Activated T-helper 1 cell treated with anti-CD3 and anti-CD28 coated beads, Interleukin-2, amount 50 U/mL, for 16 hours (primary cell): ENCODE measurements around the gene ABHD18.
"Not testable (repeated sequence)": the region's sequence is repeated elsewhere in the genome, so short reads cannot be mapped to it uniquely, and the experiment has no call there.

Experiments used
- DNase-seq, 2 donors: peaks; one replicate each; pipeline ENCODE4 v3.0.0-alpha.2; 2020; ENCODE audit warnings: low read depth in 1 of 2, low spot score in 1 of 2

Gene ABHD18

DNA sequence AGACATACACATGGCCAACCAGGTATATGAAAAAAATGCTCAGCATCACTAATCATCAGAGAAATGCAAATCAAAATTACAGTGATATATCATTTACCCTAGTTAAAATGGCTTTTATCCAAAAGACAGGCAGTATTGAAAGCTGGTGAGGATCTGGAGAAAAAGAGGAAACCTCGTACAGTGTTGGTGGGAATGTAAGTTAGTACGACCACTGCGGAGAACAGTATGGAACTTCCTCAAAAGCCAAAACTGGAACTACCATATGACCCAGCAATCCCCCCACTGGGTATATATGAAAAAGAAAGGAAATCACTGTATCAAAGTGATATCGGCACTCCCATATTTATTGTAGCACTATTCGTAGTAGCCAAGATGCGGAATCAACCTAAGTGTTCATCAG is 23.4 kb downstream of the ABHD18 start:
- DNase-seq = no peak

DNA sequence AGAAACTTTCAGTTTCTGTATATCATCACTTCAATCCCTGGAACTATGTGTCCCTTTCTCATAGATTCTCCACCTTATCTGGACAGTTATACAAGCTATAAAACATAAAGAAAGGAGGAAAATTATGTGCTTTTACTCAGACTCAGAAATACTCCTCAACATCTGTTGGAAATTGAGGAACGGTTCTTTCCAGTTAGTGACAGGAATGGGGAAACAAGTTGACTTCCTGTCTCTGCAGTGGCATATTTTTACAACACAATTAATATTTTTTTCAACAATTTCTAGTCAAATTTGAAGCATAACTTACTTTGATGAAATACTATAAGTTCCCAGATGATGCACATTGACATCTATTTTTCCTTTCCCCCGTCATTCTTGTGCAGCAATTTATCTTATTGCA is 27.9 kb downstream of the ABHD18 start:
- DNase-seq = no peak

DNA sequence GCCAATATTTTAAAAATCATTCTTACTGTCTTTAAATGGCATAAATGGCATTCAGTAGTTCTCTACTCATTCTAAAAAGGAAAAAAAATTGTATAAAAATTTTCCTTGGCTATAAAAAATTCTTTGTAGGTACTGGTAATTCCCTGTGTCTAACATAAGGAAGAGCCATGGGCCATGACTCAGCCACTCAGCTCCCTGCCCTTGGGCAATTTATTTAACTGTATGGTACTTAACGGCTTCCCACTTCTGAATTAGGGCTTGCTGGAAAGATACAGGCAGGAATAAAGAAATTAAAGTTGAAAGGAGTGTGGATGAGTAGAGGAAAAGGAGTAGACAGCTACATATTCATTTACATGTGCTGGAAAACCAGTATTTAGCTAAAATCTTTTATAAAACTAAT is 30.6 kb downstream of the ABHD18 start:
- DNase-seq = no peak

DNA sequence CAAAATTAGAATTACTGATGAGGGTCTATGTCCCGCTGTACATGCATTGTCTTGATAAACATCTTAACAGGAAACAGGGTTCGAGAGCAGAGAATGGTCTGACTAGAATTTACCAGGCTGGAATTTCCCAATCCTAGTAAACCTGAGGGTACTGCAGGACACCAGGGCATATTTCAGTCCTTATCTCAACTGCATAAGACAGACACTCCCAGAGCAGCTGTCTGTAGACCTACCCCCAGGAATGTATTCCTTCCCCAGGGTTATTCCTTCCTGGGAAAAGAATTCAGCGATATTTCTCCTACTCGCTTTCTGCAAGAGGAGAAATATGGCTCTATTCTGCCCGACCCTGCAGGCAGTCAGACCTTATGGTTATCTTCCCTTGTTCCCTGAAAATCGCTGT is 31.3 kb downstream of the ABHD18 start:
- DNase-seq = not testable (repeated sequence)

DNA sequence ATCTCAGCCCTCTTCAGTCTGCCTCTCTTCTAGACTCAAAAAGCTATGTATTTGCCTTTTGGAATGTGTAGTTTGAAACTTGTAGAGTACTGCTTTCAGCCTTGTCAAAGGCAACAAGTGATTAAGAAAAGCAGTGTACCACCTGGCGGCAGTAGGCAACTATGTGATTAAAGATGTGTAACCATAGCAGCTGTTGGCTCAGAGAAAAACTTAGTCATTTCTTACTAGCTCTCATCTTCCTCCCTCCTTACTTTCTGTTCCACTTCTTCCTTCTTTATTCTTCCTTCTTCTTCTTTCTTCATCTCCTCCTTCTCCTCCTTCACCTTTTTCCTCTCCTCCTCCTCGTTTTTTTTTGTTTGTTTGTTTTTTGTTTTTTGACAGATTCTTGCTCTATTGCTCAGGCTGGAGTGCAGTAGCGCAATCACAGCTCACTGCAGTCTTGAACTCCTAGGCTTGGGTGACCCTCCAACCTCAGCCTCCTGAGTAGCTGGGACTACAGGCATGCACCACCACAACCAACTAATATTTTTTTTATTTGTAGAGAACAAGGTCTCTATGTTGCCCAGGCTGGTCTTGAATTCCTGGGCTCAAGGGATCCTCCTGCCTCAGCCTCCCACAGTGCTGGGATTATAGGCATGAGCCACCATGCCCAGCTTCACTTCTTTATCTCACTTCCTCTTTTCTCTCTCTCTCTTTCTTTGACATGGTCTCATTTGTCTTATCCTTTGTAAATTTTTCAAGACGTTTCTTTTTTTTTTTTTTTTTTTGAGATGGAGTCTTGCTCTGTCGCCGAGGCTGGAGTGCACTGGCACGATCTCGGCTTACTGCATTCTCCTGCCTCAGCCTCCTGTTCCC is 32.6 kb downstream of the ABHD18 start:
- DNase-seq = no peak

DNA sequence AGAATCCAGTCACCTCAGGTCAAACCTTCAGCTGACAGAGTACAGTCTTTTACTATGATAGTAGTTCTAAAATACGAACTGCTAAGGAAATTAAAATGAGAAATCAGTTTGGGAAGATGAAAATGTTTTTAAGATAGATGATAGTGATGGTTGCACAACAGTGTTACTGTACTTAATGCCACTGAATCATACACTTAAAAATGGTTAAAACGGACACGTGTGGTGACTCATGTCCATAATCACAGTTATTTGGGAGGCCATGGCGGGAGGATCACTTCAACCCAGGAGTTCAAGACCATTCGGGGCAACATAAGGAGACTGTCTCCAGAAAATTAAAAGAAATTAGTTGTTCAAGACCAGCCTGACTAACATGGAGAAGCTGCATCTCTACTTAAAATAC is 41.4 kb downstream of the ABHD18 start:
- DNase-seq = no peak

DNA sequence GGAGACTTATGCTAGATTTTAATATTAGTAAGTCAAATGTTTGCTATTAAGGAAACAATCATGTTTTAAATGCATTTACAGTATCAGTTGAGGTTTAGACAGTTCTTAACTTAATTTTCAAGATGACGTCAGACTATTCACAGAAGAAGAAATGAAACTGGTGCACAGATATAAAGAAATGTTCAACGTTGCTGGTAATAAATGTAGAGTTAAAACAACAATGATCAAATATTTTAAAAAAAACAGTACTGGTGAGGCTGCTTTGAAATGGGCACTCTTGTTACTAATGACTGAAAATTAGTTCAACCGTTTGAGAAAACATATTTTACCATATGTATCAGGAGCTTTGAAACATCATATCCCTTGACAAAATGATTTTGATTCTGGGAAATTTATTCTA is 44.2 kb downstream of the ABHD18 start:
- no peak for DNase-seq

DNA sequence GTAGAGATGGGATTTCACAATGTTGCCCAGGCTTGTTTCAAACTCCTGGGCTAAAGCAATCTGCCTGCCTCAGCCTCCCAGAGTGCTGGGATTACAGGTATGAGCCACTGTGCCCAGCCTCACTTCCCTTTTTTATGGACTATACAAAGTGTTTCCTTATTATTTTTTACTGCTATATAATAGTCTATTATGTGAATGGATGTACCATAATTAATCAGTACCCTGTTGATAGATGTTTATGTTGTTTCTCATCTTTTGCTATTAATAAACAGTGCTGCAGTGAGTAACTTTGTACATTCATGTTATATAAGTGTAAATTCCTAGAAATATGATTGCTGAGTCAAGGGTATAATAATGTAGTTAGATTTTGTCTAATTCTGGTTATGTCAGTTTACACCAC is 60.1 kb downstream of the ABHD18 start:
- no peak for DNase-seq

DNA sequence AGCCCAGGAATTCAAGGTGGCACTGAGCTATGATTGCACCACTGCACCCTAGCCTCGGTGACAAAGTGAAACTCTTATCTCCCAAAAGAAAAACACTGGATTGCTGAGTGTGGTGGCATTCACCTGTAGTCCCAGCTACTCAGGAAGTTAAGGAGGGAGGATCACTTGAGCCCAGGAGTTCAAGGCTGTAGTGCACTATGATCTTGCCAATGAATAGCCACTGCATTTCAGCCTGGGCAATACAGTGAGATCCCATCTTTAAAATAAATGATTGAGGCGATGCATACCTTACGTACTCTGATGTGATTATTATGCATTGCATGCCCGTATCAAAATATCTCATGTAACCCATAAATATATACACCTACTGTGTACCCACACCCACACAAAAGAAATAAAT is 64.7 kb downstream of the ABHD18 start:
- DNase-seq = no peak

DNA sequence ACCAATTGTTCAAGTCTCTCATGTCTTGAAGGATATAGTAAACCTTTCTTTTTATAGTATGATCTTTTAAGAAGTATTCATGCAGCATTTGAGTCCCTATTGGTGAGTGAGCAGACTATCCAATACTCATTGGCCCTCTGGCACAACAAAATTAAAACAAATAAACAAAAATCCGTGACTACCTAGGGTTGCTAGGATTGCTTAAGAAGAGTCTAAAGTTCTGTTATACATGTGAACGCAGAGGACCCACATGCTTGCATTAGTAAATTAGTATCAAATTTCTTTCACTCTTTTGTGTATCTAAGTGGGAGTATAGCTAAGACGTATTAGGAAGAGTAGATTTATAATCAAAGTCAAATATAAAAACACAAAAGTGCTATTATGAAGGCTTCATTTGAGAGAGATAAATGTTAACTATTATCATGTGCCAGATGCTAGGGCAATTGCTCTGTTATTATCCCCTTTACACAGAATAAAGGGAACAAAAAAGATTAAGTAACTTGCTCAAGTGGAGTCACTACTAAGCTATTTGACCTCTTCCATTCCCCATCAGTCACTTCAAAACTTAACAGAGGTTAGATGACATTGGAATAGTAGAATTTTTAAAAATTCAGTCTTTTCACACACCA is 66.7 kb downstream of the ABHD18 start:
- DNase-seq = no peak

DNA sequence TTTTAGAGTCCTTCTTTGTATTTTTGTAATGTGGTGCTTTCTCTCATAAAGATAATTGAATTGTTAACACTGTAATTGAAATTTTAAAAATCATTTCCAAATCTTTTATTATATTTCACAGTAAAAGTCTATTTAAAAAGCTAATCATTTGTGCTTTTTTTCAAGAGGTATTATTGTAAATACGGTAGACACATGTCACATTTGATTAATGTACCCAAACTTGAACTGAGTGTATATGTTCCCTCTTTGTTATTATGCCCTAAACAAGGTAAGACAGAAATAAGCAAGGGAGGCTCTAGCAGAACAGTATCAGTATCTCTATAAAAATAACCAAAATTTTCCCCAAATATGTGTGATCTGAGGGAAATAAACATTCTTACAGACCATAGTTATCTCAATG is 74.4 kb downstream of the ABHD18 start:
- DNase-seq = no peak

DNA sequence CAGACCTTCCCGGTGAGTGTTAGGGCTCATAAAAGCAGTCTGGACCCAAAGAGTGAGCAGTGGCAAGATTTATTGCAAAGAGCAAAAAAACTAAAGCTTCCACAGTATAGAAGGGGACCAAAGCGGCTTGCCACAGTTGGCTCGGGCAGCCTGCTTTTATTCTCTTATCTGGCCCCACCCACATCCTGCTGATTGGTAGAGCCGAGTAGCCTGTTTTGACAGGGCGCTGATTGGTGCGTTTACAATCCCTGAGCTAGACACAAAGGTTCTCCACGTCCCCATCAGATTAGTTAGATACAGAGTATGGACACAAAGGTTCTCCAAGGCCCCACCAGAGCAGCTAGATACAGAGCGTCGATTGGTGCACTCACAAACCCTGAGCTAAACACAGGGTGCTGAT is 81.8 kb downstream of the ABHD18 start:
- not testable (repeated sequence) for DNase-seq

DNA sequence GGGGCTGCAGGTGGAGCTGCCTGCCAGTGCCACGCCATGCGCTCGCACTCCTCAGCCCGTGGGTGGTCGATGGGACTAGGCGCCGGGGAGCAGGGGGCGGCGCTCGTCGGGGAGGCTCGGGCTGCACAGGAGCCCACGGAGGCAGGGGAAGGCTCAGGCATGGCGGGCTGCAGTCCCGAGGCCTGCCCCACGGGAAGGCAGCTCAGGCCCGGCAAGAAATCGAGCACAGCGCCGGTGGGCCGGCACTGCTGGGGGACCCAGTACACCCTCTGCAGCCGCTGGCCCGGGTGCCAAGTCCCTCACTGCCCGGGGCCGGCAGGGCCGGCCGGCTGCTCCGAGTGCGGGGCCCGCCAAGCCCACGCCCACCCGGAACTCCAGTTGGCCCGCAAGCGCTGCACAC is 82.3 kb downstream of the ABHD18 start:
- not testable (repeated sequence) for DNase-seq

DNA sequence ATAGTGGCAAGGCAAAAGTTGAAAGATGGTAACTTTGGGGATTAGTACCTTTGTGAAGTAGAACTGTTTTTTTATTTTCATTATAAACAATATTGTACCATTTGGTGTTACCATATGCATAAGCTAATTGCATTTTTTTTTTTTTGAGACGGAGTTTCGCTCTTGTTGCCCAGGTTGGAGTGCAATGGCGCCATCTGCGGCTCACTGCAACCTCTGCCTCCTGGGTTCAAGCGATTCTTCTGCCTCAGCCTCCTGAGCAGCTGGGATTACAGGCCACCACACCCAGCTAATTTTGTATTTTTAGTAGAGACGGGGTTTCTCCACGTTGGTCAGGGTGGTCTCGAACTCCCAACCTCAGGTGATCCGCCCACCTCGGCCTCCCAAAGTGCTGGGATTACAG is 86.0 kb downstream of the ABHD18 start:
- not testable (repeated sequence) for DNase-seq

DNA sequence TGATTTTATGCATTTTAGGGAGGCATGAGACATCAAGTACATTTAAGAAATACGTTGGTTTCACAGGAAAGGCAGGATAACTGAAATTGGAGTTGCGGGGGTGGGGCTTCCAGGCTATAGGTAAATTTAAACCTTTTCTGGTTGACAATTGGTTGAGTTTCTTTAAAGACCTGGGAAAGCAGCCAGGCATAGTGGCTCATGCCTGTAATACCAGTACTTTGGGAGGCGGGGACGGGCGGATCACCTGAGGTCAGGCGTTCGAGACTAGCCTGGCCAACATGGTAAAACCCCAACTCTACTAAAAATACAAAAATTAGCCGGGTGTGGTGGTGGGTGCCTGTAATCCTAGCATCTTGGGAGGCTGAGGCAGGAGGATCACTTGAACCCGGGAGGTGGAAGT is 89.7 kb downstream of the ABHD18 start:
- not testable (repeated sequence) for DNase-seq

DNA sequence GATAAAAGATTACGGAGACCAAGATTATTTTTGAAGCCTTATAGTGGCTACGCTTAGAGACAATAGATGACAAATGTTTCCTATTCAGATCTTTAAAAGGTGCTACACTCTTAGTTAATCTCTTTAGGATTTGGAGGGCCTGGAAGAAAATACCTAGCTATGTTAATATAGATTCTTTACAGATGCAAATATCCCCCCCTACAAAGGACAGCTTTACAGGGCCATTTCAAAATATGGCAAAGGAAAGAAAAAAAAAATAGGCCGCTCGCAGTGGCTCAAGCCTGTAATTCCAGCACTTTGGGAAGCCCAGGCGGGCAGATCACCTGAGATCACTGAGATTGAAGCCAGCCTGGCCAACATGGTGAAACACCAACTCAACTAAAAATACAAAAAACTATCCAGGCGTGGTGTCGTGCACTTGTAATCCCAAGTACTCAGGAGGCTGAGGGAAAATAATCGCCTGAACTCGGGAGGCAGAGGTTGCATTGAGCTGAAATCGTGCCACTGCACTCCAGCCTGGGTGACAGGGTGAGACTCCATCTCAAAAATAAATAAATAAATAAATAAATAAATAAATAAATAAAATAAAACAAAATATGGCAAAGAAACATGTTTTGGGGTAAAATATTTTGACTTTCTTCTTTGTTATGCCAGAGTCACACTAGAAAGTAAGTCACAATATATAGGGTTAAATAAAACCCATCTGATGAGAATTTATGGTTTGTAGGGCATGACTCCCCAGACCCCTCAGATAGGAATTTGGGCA is 90.4 kb downstream of the ABHD18 start:
- DNase-seq = not testable (repeated sequence)

DNA sequence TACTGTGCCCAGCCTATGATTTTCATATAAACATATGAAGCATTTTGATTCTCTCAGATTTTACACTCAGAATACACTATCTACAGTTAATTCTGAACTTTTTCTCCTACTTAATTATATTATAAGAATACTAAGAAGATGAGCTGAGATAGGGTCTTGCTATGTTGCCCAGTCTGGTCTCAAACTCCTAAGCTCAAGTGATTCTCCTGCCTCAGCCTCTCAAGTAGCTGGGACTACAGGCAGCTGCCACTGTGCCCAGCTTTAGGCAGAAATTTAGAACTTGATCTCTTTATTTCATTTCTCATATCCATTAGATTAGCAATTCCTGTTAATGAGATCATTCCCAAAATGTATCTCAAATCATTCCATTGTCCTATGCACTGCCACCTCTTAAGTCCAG is 91.2 kb downstream of the ABHD18 start:
- no peak for DNase-seq

DNA sequence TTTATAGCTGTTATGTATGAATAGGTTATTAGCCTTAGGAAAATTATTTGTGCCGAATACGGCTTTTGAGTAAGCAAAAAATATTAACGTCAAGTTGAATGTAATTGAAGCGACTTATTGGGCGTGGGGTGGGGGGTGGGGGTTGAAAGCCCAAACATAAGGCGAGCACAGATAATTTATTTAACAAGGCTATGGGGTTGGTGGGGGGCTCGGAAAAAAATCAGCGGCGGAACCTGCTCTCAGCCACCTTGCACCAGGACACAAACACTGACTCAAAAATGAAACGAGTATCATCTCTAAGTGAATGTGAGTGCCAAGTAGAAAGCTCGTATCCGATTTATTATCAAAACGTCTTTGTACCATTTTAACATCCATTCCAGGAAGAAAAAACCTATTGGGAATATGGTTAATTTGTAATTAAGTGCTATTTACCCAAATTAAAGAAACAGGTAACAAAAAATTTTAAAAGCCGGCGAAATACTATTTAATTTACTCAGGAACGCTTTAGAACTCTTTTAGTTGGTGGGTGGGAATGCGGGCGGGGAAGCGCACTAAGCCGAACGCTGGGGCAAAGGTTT is 95.0 kb downstream of the ABHD18 start:
- DNase-seq = no peak

DNA sequence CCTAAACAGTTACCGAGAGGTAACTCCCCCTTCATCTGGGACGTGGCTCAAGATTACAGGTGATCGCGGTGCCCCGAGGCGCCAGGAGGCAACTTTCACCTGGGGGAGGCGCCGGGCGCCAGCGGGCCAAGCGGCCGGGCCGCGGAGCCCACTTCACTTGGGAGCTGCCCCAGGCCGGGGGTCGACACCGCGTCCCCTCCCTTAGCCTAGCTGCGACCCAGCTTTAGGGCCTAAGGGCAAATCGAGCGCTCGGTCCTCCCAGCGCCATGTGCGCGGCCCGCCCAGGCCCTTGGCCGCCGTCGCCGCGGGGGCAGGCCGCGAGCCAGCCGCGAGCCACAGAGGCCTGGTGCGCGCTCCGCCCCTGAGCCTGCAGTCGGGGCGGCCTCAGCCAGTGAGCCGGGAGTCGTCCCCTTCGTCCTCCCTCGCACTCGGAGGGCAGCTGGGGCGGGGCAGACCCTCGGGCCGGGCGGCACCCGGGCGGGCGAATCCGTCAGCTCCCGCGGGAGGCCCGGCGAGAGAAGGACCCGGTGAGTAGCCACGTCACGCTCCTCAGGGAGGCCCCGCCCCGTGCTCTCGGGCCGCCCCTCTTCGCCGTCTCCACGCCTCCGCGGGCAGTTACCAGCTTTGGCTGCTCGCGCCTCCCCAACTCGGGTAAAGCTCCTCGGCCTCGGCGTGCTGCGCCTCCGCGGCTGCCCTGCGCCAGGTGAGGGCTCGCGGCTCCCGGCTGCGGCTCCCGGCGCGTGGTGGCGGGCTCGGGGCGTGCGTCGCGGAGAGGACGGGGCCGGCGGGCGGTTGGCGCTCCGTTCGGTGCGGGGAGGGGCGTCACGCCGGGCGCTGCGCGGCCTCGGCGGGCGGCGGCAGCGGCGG is 95.7 kb downstream of the ABHD18 start, which contains the start of gene LARP1B:
LARP1B (plus strand) TSS at position 614 of the 867 bp plus-strand sequence. CDS start 13,640 bp downstream, outside the sequence.
- peak; percentile 86 to 88 for DNase-seq
